T-helper 17 cell (primary cell): ENCODE measurements around the gene GJA1. TPM values are rescaled to one million over a fixed set of nuclear protein-coding genes. Genes with fewer than 3 reads are reported as not detected.
"Not testable (repeated sequence)": the region's sequence is repeated elsewhere in the genome, so short reads cannot be mapped to it uniquely, and the experiment has no call there.

ENCODE experiments used
- ATAC-seq: fragments of 150-1000 bp; cut with Tn5 transposase; 2 replicates; pipeline ENCODE4 v1.10.0; 2021; ENCODE audit warnings: mild to moderate bottlenecking, moderate library complexity
- DNase-seq, 3 donors: peaks; one replicate each; pipeline versions ENCODE4 v3.0.0 to v3.0.0-alpha.2; 2020 to 2021
- H3K9me3 ChIP-seq: one replicate; pipeline ENCODE4 v1.7.0; 2013; ENCODE audit warnings: low read length, mild to moderate bottlenecking; ENCODE audit not compliant: control insufficient read depth, poor library complexity, severe bottlenecking
- H3K27ac Mint-ChIP-seq: one replicate; pipeline ENCODE4 v1.8.0; 2022; ENCODE audit warnings: mild to moderate bottlenecking, moderate library complexity, mixed read lengths
- H3K27me3 Mint-ChIP-seq: one replicate; pipeline ENCODE4 v1.8.0; 2022; ENCODE audit warnings: mixed read lengths
- H3K36me3 Mint-ChIP-seq: one replicate; pipeline ENCODE4 v1.8.0; 2022; ENCODE audit warnings: low read depth, mixed read lengths
- H3K4me1 Mint-ChIP-seq: one replicate; pipeline ENCODE4 v1.8.0; 2022; ENCODE audit warnings: mild to moderate bottlenecking, mixed read lengths
- H3K4me3 Mint-ChIP-seq: one replicate; pipeline ENCODE4 v1.8.0; 2022; ENCODE audit warnings: mild to moderate bottlenecking, moderate library complexity, mixed read lengths
- total RNA-seq, 4 donors: library from RNA in 2 of 4; stranded (reverse) in 2 of 4; gene quantifications; one replicate each; pipeline ENCODE4 v1.2.3 and lab custom pipeline; 2022 to 2026

Gene GJA1
- total RNA-seq, 2 donors from 2014 or later: 0.12 TPM; not detected in 1

- Mint-ChIP-seq H3K36me3 (no peaks in the 10 kb centered on the region), H3K27me3 (peaks cover 16% of the 10 kb centered on the region), H3K27ac (no peak overlapping the region), H3K4me1 (peaks cover 3% of the 10 kb centered on the region), H3K4me3 (no peak overlapping the region)
- H3K9me3 ChIP-seq: no peaks in the 10 kb centered on the region
- ATAC-seq: no peak
- no peak for DNase-seq
Measured at GRCh38 chr6:121428872-121429756, 6.3 kb upstream of the GJA1 start.

GRCh38 chr6:121430514-121431460 lies 4.7 kb upstream of the GJA1 start:
- Mint-ChIP-seq H3K36me3 (no peaks in the 10 kb centered on the region), H3K27me3 (peaks cover 22% of the 10 kb centered on the region), H3K4me3 (no peak overlapping the region), H3K27ac (no peak overlapping the region), H3K4me1 (peaks cover 6% of the 10 kb centered on the region)
- ATAC-seq: no peak
- no peak for DNase-seq
- H3K9me3 ChIP-seq: no peaks in the 10 kb centered on the region

- not testable (repeated sequence) for H3K27ac Mint-ChIP-seq, H3K4me1 Mint-ChIP-seq, ATAC-seq, DNase-seq, H3K36me3 Mint-ChIP-seq, H3K9me3 ChIP-seq, H3K4me3 Mint-ChIP-seq
- H3K27me3 Mint-ChIP-seq: peaks cover 27% of the 10 kb centered on the region
Measured at GRCh38 chr6:121431776-121432175, 3.7 kb upstream of the GJA1 start.

DNA sequence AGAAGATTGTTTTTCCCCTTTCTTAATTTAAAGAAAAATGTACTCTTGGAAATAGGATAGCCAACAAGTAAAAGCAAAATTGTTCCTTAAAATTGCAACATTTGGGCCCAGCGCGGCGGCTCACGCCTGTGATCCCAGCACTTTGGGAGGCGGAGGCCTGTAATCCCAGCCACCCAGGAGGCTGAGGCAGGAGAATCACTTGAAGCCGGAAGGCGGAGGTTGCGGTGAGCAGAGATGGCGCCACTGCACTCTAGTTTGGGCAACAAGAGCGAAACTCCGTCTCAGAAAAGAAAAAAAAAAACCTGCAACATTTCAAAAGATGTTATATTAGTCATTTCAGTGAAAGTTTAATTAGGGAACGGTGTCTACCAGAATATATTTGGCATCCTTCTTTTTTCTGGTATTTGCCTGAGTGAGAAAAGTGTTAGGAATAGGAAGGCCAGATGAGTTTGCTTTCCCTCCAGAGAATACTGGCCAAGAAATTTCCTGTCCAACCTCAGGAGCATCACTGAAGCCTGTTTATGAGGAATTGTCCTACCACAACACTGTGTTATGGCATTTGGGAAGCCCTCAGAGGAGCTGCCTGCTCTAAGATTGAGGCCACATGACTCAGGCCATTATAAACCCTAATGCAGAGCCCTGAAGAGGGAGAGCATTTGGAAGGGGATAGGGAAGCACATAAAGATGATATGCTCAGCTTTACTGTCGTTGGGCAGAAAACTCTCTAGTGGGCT lies 1.2 kb upstream of the GJA1 start:
- Mint-ChIP-seq H3K27ac (no peak overlapping the region), H3K4me1 (peaks cover 19% of the 10 kb centered on the region), H3K4me3 (no peak overlapping the region), H3K36me3 (peaks cover 2% of the 10 kb centered on the region), H3K27me3 (peaks cover 43% of the 10 kb centered on the region)
- H3K9me3 ChIP-seq: no peaks in the 10 kb centered on the region
- ATAC-seq (no peak), DNase-seq (no peak)

GRCh38 chr6:121436274-121436857 lies 920 bp downstream of the GJA1 start:
- Mint-ChIP-seq H3K4me3 (peak overlapping the region; percentile 92), H3K27me3 (peaks cover 55% of the 10 kb centered on the region), H3K4me1 (peaks cover 19% of the 10 kb centered on the region), H3K36me3 (peaks cover 2% of the 10 kb centered on the region), H3K27ac (no peak overlapping the region)
- no peak for DNase-seq
- H3K9me3 ChIP-seq: no peaks in the 10 kb centered on the region
- ATAC-seq: no peak

DNA sequence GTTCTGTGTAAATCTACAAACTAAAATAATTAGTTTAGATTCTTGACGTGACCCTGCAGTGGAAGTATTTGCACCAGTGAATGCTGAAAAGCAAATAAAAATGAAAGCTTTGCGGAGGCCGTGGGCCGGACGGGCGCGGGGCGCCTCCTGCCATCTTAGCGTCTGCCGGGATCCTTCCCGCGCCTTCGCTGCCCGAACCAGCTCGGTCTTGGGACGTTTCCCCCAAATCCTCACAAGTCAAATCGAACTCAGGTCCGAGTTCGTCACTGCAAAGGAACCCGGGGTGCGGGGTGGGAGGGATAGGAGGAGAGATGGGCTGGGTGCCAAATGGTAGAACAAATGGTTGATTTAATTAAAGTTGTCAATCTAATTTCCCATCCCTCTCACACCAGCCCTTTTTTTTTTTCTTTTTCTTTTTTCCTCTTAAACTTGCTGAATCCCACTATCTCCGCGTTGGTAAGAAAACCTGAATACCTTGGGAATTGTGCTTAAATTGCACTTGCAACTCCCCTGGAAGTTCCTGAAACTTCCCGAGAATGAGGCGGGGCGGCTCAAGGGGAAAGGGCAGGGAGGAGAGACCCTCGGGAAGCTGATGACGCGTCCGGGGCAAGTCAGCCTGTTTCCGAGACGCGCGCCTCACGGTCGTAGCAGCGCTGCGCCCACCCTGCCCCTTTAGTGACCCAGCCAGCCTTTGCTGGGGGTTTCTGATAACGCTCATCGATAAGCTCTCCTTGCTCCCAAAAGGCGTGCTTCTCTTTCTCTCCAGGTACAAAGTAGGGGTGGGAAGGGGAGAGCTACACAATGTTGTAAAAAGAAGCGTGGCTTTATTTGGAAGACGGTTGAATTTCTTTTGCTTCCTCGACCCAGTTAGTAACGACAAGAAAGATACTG lies 1.8 kb downstream of the GJA1 start:
- Mint-ChIP-seq H3K4me1 (peaks cover 18% of the 10 kb centered on the region), H3K4me3 (peak overlapping the region; percentile 92), H3K36me3 (peaks cover 2% of the 10 kb centered on the region), H3K27me3 (peaks cover 51% of the 10 kb centered on the region), H3K27ac (no peak overlapping the region)
- ATAC-seq: no peak
- DNase-seq: no peak
- no peaks in the 10 kb centered on the region for H3K9me3 ChIP-seq

DNA sequence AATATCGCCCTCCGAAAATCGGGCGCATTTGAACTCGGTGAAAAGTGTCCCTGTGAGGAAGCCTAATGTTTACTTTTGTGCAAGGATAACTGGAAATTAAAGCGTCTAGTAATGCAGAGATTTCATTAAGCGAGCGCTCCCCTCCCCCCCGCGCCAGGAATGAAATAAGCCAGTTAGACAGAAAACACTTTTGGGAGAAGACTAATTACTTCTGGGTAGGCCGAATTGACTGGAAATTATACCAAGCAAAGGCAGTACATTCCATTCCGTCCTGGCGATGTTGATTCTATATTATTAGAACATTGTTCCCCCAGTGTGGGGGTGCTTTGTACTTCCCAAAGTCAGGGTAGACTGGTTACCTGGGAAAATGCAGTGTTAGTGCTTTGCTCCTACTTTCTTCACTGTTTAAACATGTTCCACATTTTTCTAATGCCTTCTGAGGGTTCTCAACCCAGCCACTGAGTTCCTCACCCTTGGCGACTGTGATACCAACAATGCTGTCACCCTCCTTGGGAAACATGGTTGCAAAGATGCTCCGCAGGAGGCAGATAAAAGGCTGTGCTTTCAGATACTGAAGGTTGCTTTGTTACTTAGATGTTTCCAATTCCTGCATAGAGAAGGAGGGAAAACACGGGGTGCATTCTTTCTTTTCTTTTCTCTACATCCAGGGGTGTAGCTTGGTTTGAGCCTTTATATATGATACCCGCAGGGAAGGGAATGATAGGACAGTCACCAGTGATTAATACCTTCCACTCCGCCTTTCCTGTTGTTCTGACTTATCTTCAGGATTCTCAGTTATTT lies 2.6 kb downstream of the GJA1 start:
- Mint-ChIP-seq H3K27me3 (peaks cover 51% of the 10 kb centered on the region), H3K36me3 (peaks cover 2% of the 10 kb centered on the region), H3K4me1 (peaks cover 16% of the 10 kb centered on the region), H3K27ac (no peak overlapping the region), H3K4me3 (peak overlapping the region; percentile 92)
- DNase-seq (no peak), ATAC-seq (no peak)
- H3K9me3 ChIP-seq: no peaks in the 10 kb centered on the region

DNA sequence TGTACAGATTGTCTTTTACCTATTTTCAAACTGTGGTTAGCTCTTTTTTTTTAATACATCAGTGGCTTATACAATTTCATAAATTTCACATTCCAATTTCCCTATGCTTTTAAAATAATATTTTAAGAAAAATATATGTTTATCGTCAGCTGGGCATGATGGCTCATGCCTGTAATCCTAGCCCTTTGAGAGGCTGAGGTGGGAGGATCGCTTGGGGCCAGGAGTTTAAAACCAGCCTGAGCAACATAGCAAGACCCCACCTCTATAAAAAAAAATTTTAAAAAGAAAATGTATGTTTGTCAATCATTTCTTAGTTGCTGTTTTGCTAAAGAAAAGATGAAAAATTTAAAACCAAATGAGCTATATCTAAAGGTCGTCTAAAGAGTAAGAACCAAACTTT lies 3.4 kb downstream of the GJA1 start:
- H3K36me3 Mint-ChIP-seq: peaks cover 2% of the 10 kb centered on the region
- ATAC-seq (no peak), DNase-seq (no peak)
- no peak overlapping the region for H3K27ac Mint-ChIP-seq
- H3K4me1 Mint-ChIP-seq: peaks cover 16% of the 10 kb centered on the region
- H3K4me3 Mint-ChIP-seq: no peak overlapping the region
- no peaks in the 10 kb centered on the region for H3K9me3 ChIP-seq
- H3K27me3 Mint-ChIP-seq: peaks cover 54% of the 10 kb centered on the region

- no peaks in the 10 kb centered on the region for H3K9me3 ChIP-seq
- DNase-seq: no peak
- H3K27me3 Mint-ChIP-seq: peaks cover 60% of the 10 kb centered on the region
- H3K4me3 Mint-ChIP-seq: no peak overlapping the region
- peaks cover 2% of the 10 kb centered on the region for H3K36me3 Mint-ChIP-seq
- H3K4me1 Mint-ChIP-seq: peaks cover 16% of the 10 kb centered on the region
- ATAC-seq: no peak
- H3K27ac Mint-ChIP-seq: no peak overlapping the region
Measured at GRCh38 chr6:121439475-121439874, 4.0 kb downstream of the GJA1 start.

- Mint-ChIP-seq H3K4me1 (peaks cover 16% of the 10 kb centered on the region), H3K4me3 (no peak overlapping the region), H3K27me3 (peaks cover 61% of the 10 kb centered on the region), H3K36me3 (peaks cover 2% of the 10 kb centered on the region), H3K27ac (no peak overlapping the region)
- ATAC-seq (no peak), DNase-seq (no peak)
- no peaks in the 10 kb centered on the region for H3K9me3 ChIP-seq
Measured at GRCh38 chr6:121439926-121440325, 4.5 kb downstream of the GJA1 start.

DNA sequence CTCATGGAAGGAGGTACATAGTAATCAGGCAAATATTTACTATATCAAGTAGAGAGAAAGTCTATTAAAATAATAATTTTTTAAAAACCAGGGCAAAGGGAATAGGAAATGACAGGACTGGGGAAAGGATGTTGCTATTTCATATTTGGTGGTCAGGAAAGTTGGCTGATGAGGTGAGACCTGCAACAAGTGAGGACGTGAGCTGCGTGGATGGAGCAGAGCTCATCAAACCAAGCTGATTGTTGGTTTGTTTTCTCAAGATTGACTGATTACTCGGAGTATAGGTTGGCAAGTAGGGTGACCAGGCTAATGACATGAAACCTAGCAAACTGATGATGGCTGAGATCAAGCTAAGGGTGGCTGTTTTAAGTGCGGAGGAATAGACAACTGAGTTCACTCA lies 6.0 kb downstream of the GJA1 start:
- Mint-ChIP-seq H3K4me3 (no peak overlapping the region), H3K36me3 (peaks cover 2% of the 10 kb centered on the region), H3K27me3 (peaks cover 60% of the 10 kb centered on the region), H3K4me1 (peaks cover 13% of the 10 kb centered on the region), H3K27ac (no peak overlapping the region)
- no peaks in the 10 kb centered on the region for H3K9me3 ChIP-seq
- no peak for ATAC-seq
- DNase-seq: no peak
